Kidney (tissue), 14 donors: ENCODE data around the gene INSYN1. TPM values are rescaled to one million over a fixed set of nuclear protein-coding genes. Genes with fewer than 3 reads are reported as not detected.

Experiments
- DNase-seq, 5 donors: peaks; one replicate each; pipeline ENCODE4 v3.0.0-alpha.2; 2013 to 2020
- FAIRE-seq: peaks from 2 replicates; lab custom pipeline; 2012; peaks lifted over from hg19 to GRCh38; lab: Jason Lieb, UNC
- H3K27ac ChIP-seq, 2 donors: one replicate each; pipeline ENCODE4 v1.7.0; 2013; ENCODE audit warnings: low read depth in 2 of 2, low read length in 2 of 2, inconsistent platforms in 1 of 2
- H3K27me3 ChIP-seq: one replicate; pipeline ENCODE4 v1.7.1; 2013; ENCODE audit warnings: low read length, inconsistent platforms; ENCODE audit not compliant: control insufficient read depth, insufficient read depth
- H3K36me3 ChIP-seq, 3 donors: one replicate each; pipeline versions ENCODE4 v1.7.0 to v1.7.1; 2013; ENCODE audit warnings: low read length in 3 of 3, control low read depth in 1 of 3, inconsistent platforms in 1 of 3; ENCODE audit not compliant: insufficient read depth in 3 of 3, control insufficient read depth in 2 of 3
- H3K4me1 ChIP-seq, 3 donors: one replicate each; pipeline versions ENCODE4 v1.7.0 to v1.7.1; 2013; ENCODE audit warnings: low read length in 3 of 3, inconsistent platforms in 1 of 3, low read depth in 1 of 3; ENCODE audit not compliant: control insufficient read depth in 2 of 3, insufficient read depth in 2 of 3
- H3K4me3 ChIP-seq, 3 donors: one replicate each; pipeline versions ENCODE4 v1.7.0 to v1.8.1; 2013; ENCODE audit warnings: low read length in 3 of 3, control low read depth in 1 of 3, inconsistent platforms in 1 of 3
- H3K9ac ChIP-seq, 3 donors: one replicate each; pipeline versions ENCODE4 v1.7.0 to v1.7.1; 2013; ENCODE audit warnings: low read length in 3 of 3, control low read depth in 1 of 3, inconsistent platforms in 1 of 3
- H3K9me3 ChIP-seq, 3 donors: one replicate each; pipeline versions ENCODE4 v1.7.0 to v1.7.1; 2013; ENCODE audit warnings: low read length in 3 of 3, control low read depth in 1 of 3, inconsistent platforms in 1 of 3; ENCODE audit not compliant: control insufficient read depth in 2 of 3, insufficient read depth in 1 of 3
- CTCF ChIP-seq: IDR thresholded peaks from 3 replicates; pipeline ENCODE4 v1.5.1; 2012; ENCODE audit warnings: mild to moderate bottlenecking, moderate library complexity, borderline replicate concordance; ENCODE audit not compliant: insufficient read depth; ENCODE audit errors: extremely low read depth
- intact Hi-C: fragments of 100-400 bp; cut with DNase I; formaldehyde crosslinking; loops from one replicate; pipeline ENCODE4 v1.11.1; 2022
- polyA plus RNA-seq: library from polyadenylated mRNA; stranded (reverse); fragments of 350-450 nt; fragmentation: Illumina TruSeq; extraction: RNeasy Lipid Tissue Mini Kit (QIAGEN cat#74804); gene quantifications from one replicate; pipeline ENCODE4 v1.2.3, GENCODE V29; 2014; ENCODE audit warnings: low read depth, low replicate concordance; ENCODE audit not compliant: insufficient read depth
- total RNA-seq: library from RNA; stranded (reverse); fragmentation: NEBNext Ultra II Directional; extraction: Animal tissue kit (Norgen Biotek cat#: 25700); gene quantifications from one replicate; pipeline ENCODE4 v1.2.1, GENCODE V29; 2021
- donor health status: control.
- donor health status: control.
- donor health status: control.
- donor health status: control.
- donor health status: control.
- donor health status: DM: yes; HTN: yes; CAD: no.
- donor health status: Normal renal cell carcinoma (clear cell type).

Gene INSYN1
- total and polyA plus RNA-seq, 2 donors from 2014 or later: 4.2 to 39.6 TPM

GRCh38 chr15:73754461-73754860, 1.3 kb upstream of the INSYN1 start:
- DNase-seq: no peak
- intact Hi-C loops: no loop called here
- H3K4me3 ChIP-seq: no peak overlapping the region
- no peak for TF ChIP-seq CTCF
- no peaks in the 10 kb centered on the region for H3K27me3 ChIP-seq
- no peak for FAIRE-seq
- H3K27ac ChIP-seq: no peak overlapping the region
- H3K4me1 ChIP-seq: peaks cover 0 to 7% (median 0%) of the 10 kb centered on the region in 3 donors
- H3K9me3 ChIP-seq: no peaks in the 10 kb centered on the region
- H3K9ac ChIP-seq: no peak overlapping the region
- H3K36me3 ChIP-seq: no peaks in the 10 kb centered on the region

- Histone ChIP-seq H3K9me3 (no peaks in the 10 kb centered on the region), H3K9ac (no peak overlapping the region), H3K27me3 (no peaks in the 10 kb centered on the region), H3K4me1 (peaks cover 0 to 7% (median 0%) of the 10 kb centered on the region in 3 donors), H3K4me3 (peak overlapping the region in 1 of 3 donors; percentile 39), H3K27ac (no peak overlapping the region), H3K36me3 (no peaks in the 10 kb centered on the region)
- intact Hi-C loops: no loop called here
- TF ChIP-seq CTCF: no peak
- DNase-seq: peak in 3 of 5 donors; percentile 47 to 68 (median 50)
- no peak for FAIRE-seq
Measured at GRCh38 chr15:73752806-73753193, 351 bp downstream of the INSYN1 start.

- no peaks in the 10 kb centered on the region for H3K36me3 ChIP-seq
- no peak overlapping the region for H3K27ac ChIP-seq
- no peak for TF ChIP-seq CTCF
- FAIRE-seq (no peak), DNase-seq (peak in 4 of 5 donors; percentile 37 to 72 (median 62))
- H3K4me1 ChIP-seq: peaks cover 0 to 7% (median under 1%) of the 10 kb centered on the region in 3 donors
- H3K4me3 ChIP-seq: peak overlapping the region in 2 of 3 donors; percentile 20 to 39
- H3K9me3 ChIP-seq: no peaks in the 10 kb centered on the region
- no peaks in the 10 kb centered on the region for H3K27me3 ChIP-seq
- peak overlapping the region in 1 of 3 donors; percentile 3 for H3K9ac ChIP-seq
- intact Hi-C loops: no loop called here
Measured at GRCh38 chr15:73751899-73752805, 999 bp downstream of the INSYN1 start.
